Gastrocnemius medialis (tissue), 4 donors: ENCODE measurements around the gene FAM209A.

Experiments used
- POLR2A ChIP-seq, 2 donors: fragments of 450-650 bp; IDR thresholded peaks; one replicate each; pipeline ENCODE4 v1.6.1; 2017; ENCODE audit warnings: antibody characterized with exemption in 2 of 2, mild to moderate bottlenecking in 2 of 2, moderate library complexity in 2 of 2
- TF ChIP-seq, protein P1 (sequence below), 5 experiments: fragments of 450-650 bp in 3 of 5; fragments of 200-600 bp in 2 of 5; sonication (generic) in 2 of 5; IDR thresholded peaks in 4 of 5; conservative IDR thresholded peaks in 1 of 5; 1 replicate in 4 of 5; 2 replicates in 1 of 5; pipeline ENCODE4 v1.5.1; 2016 to 2019; ENCODE audit warnings: antibody characterized with exemption in 5 of 5, mild to moderate bottlenecking in 3 of 5, moderate library complexity in 3 of 5

DNA sequence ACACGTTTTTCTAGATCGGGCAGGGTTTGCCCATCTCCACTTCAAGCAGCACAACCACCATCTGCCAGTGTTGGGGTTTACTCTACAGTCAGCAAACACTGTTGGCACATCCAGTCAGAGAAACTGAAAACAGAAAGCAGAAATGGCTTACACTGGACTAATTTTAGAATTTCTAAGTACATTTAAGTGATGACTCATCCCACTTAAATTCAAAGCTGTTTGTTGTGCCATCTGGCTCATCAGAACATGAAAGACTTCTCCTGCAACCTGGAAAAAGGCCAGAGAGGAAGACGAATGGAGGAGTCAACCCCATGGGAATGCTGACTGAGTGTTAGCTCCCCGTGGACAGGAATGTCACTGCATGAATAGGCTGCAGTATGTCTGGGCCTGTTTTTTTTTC lies 30.3 kb downstream of the FAM209A start:
- TF ChIP-seq, protein P1, sequence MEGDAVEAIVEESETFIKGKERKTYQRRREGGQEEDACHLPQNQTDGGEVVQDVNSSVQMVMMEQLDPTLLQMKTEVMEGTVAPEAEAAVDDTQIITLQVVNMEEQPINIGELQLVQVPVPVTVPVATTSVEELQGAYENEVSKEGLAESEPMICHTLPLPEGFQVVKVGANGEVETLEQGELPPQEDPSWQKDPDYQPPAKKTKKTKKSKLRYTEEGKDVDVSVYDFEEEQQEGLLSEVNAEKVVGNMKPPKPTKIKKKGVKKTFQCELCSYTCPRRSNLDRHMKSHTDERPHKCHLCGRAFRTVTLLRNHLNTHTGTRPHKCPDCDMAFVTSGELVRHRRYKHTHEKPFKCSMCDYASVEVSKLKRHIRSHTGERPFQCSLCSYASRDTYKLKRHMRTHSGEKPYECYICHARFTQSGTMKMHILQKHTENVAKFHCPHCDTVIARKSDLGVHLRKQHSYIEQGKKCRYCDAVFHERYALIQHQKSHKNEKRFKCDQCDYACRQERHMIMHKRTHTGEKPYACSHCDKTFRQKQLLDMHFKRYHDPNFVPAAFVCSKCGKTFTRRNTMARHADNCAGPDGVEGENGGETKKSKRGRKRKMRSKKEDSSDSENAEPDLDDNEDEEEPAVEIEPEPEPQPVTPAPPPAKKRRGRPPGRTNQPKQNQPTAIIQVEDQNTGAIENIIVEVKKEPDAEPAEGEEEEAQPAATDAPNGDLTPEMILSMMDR (IDR thresholded peaks at IDR 0.05 in 4 of 5, conservative IDR thresholded peaks at IDR 0.05 in 1 of 5) = no peak
- TF ChIP-seq POLR2A (IDR thresholded peaks at IDR 0.05) = no peak
